ENCODE data around the gene ACOX2.

The ACOX2 gene

DNA sequence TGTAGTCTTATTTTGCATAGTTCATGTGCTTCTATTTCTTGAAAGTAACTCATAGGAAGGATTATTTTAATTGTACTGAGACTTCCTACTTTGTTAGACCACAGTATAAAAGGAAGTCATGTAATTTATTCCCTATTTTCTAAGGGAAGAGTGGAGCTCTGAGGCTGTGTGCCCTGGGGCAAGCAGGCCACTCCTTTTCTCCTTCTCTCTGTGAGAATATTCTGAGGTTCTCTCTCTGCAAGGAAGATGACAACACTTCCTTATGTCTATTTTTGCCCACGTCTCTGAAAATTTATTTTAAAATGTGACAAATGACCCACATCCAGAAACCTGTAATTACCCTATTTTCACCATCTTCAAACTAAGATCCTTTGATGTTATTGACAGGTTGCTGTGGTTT, 34.1 kb downstream of the ACOX2 start:
- Histone ChIP-seq H3K4me1 (ENCODE audit: control insufficient read depth, low read depth, low read length) (peaks cover 2% of the 10 kb centered on the region), H3K79me2 (ENCODE audit: control insufficient read depth, insufficient read depth, low read length) (peaks cover 32% of the 10 kb centered on the region), H3K27me3 (ENCODE audit: insufficient read depth, low read length, poor library complexity) (no peaks in the 10 kb centered on the region), H3K27ac (ENCODE audit: low read depth, low read length) (no peak overlapping the region), H3K79me1 (ENCODE audit: low read length) (peaks cover 5% of the 10 kb centered on the region), H3K18ac (ENCODE audit: low read length) (no peak overlapping the region), H3K36me3 (ENCODE audit: control insufficient read depth, insufficient read depth, low read length) (peaks cover 2% of the 10 kb centered on the region), H3K56ac (ENCODE audit: low read length) (no peak overlapping the region), H2AK5ac (ENCODE audit: low read length) (no peak overlapping the region), H2BK120ac (ENCODE audit: low read depth, low read length) (no peak overlapping the region), H4K5ac (ENCODE audit: low read length) (no peak overlapping the region), H3K9ac (ENCODE audit: low read length) (no peak overlapping the region), H2BK5ac (ENCODE audit: low read length) (no peak overlapping the region), H3K4ac (ENCODE audit: low read depth, low read length) (no peak overlapping the region), H3K4me3 (ENCODE audit: low read length) (no peak overlapping the region), H3K23ac (ENCODE audit: low read length) (no peak overlapping the region), H2BK15ac (replicated peaks; ENCODE audit: low read depth) (no peak overlapping the region), H3K4me2 (ENCODE audit: low read length) (no peak overlapping the region), H4K8ac (ENCODE audit: low read depth, low read length) (no peak overlapping the region)
- no peak for DNase-seq
- WGBS (ENCODE audit: extremely low coverage, insufficient coverage, low lambda C conversion rate), result no CpG with 5 or more reads among the region's 1 CpG

DNA sequence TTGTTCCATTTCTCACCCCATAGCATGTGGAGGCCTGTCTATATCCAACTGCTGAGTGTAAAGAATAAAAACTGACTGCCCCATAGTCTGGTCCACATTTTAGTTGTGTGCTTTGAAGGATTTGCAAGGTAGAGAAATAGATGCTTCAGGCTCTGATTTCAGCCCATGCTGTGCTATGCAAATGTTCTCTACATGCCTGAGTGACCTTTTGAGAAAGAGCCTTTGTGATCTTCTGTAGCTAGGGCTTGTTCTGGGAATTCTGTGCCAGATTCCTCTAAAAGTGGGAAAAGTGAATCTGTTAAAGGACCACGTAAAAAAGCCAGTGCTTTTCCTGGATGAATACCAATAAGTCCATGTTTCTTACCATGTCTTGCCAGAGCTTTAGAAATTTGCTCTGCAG, 39.9 kb downstream of the ACOX2 start:
- Histone ChIP-seq H3K79me1 (ENCODE audit: low read length) (peaks cover 7% of the 10 kb centered on the region), H3K18ac (ENCODE audit: low read length) (no peak overlapping the region), H3K4ac (ENCODE audit: low read depth, low read length) (no peak overlapping the region), H3K4me3 (ENCODE audit: low read length) (no peak overlapping the region), H3K27ac (ENCODE audit: low read depth, low read length) (peak overlapping the region; percentile 84), H2AK5ac (ENCODE audit: low read length) (no peak overlapping the region), H3K79me2 (ENCODE audit: control insufficient read depth, insufficient read depth, low read length) (peaks cover 76% of the 10 kb centered on the region), H2BK15ac (replicated peaks; ENCODE audit: low read depth) (no peak overlapping the region), H3K56ac (ENCODE audit: low read length) (no peak overlapping the region), H3K36me3 (ENCODE audit: control insufficient read depth, insufficient read depth, low read length) (peaks cover 2% of the 10 kb centered on the region), H2BK120ac (ENCODE audit: low read depth, low read length) (no peak overlapping the region), H3K23ac (ENCODE audit: low read length) (no peak overlapping the region), H2BK5ac (ENCODE audit: low read length) (no peak overlapping the region), H3K4me1 (ENCODE audit: control insufficient read depth, low read depth, low read length) (peaks cover 7% of the 10 kb centered on the region), H3K4me2 (ENCODE audit: low read length) (no peak overlapping the region), H4K5ac (ENCODE audit: low read length) (no peak overlapping the region), H3K9ac (ENCODE audit: low read length) (peak overlapping the region; percentile 25), H4K8ac (ENCODE audit: low read depth, low read length) (no peak overlapping the region), H3K27me3 (ENCODE audit: insufficient read depth, low read length, poor library complexity) (no peaks in the 10 kb centered on the region)
- WGBS (ENCODE audit: extremely low coverage, insufficient coverage, low lambda C conversion rate), result no CpG with 5 or more reads among the region's 1 CpG
- DNase-seq, result peak; percentile 77

DNA sequence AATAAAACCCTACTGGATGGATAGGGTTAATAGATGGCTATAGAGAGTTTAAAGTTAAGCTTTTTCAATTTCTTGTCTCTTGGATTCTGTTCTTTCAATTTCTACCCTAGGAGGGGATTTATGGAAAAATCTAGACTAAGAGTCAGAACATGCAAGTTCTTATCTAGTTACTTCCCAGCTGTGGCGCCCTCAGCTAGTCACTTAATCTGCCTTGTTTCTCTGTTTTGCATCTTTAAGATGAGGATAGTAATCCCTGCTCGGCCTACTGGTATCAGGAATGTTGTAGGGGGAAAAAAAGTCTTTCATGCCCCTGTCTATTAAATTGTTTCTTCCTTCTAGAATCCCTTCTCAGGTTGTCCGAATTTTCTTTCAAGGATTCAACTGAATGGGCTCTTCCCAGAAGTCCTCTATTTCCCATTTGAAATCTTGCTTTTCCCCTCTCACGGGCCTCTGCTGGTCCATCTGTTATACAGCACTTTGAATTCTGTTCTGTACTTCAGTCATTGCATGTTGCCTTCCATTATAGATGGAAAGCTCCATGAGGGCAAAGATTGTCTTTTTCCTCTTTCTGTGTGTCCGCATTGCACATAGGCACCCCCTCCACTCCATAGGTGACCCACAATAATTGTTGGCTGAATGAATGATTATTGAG, 40.7 kb downstream of the ACOX2 start:
- Histone ChIP-seq H2BK15ac (replicated peaks; ENCODE audit: low read depth) (no peak overlapping the region), H3K4me2 (ENCODE audit: low read length) (peak overlapping the region; percentile 18), H3K9ac (ENCODE audit: low read length) (no peak overlapping the region), H3K79me2 (ENCODE audit: control insufficient read depth, insufficient read depth, low read length) (peaks cover 75% of the 10 kb centered on the region), H3K18ac (ENCODE audit: low read length) (peak overlapping the region; percentile 94), H2AK5ac (ENCODE audit: low read length) (no peak overlapping the region), H3K4me3 (ENCODE audit: low read length) (no peak overlapping the region), H3K56ac (ENCODE audit: low read length) (peak overlapping the region; percentile 31), H3K79me1 (ENCODE audit: low read length) (peaks cover 7% of the 10 kb centered on the region), H4K8ac (ENCODE audit: low read depth, low read length) (no peak overlapping the region), H3K23ac (ENCODE audit: low read length) (no peak overlapping the region), H2BK5ac (ENCODE audit: low read length) (no peak overlapping the region), H4K5ac (ENCODE audit: low read length) (no peak overlapping the region), H3K4ac (ENCODE audit: low read depth, low read length) (peak overlapping the region; percentile 60), H3K4me1 (ENCODE audit: control insufficient read depth, low read depth, low read length) (peaks cover 7% of the 10 kb centered on the region), H3K27me3 (ENCODE audit: insufficient read depth, low read length, poor library complexity) (no peaks in the 10 kb centered on the region), H3K27ac (ENCODE audit: low read depth, low read length) (peak overlapping the region; percentile 84), H2BK120ac (ENCODE audit: low read depth, low read length) (no peak overlapping the region), H3K36me3 (ENCODE audit: control insufficient read depth, insufficient read depth, low read length) (peaks cover 2% of the 10 kb centered on the region)
- peak; percentile 74 for DNase-seq
- WGBS (ENCODE audit: extremely low coverage, insufficient coverage, low lambda C conversion rate), result no CpG with 5 or more reads among the region's 5 CpGs

DNA sequence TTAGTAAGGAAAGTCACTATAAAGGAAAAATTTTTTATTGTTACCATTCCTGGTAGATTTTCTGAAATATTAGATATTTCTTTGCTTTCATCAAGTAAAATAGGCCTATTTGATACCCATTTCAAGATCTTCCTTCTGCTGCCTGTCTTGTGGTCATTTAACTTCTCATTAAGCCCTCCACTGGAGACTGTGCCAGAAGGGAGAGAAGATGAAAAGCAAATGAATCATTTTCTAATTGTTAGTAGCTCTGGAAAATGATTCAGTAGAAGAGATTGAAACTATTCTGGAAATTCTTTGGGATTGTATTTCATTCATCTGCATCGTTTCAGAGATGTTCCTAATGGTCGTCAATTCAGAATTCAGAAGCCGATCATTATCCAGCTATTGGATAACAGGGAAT, 41.9 kb downstream of the ACOX2 start:
- Histone ChIP-seq H3K4me3 (ENCODE audit: low read length) (no peak overlapping the region), H3K9ac (ENCODE audit: low read length) (peak overlapping the region; percentile 1), H3K23ac (ENCODE audit: low read length) (no peak overlapping the region), H3K56ac (ENCODE audit: low read length) (no peak overlapping the region), H2BK15ac (replicated peaks; ENCODE audit: low read depth) (no peak overlapping the region), H3K27ac (ENCODE audit: low read depth, low read length) (no peak overlapping the region), H2BK5ac (ENCODE audit: low read length) (no peak overlapping the region), H3K27me3 (ENCODE audit: insufficient read depth, low read length, poor library complexity) (no peaks in the 10 kb centered on the region), H3K79me2 (ENCODE audit: control insufficient read depth, insufficient read depth, low read length) (peaks cover 69% of the 10 kb centered on the region), H3K18ac (ENCODE audit: low read length) (no peak overlapping the region), H3K36me3 (ENCODE audit: control insufficient read depth, insufficient read depth, low read length) (no peaks in the 10 kb centered on the region), H3K4me2 (ENCODE audit: low read length) (no peak overlapping the region), H4K8ac (ENCODE audit: low read depth, low read length) (no peak overlapping the region), H2AK5ac (ENCODE audit: low read length) (no peak overlapping the region), H4K5ac (ENCODE audit: low read length) (no peak overlapping the region), H2BK120ac (ENCODE audit: low read depth, low read length) (no peak overlapping the region), H3K79me1 (ENCODE audit: low read length) (peaks cover 3% of the 10 kb centered on the region), H3K4ac (ENCODE audit: low read depth, low read length) (no peak overlapping the region), H3K4me1 (ENCODE audit: control insufficient read depth, low read depth, low read length) (peaks cover 10% of the 10 kb centered on the region)
- no CpG with 5 or more reads among the region's 3 CpGs for WGBS (ENCODE audit: extremely low coverage, insufficient coverage, low lambda C conversion rate)
- DNase-seq, result no peak

DNA sequence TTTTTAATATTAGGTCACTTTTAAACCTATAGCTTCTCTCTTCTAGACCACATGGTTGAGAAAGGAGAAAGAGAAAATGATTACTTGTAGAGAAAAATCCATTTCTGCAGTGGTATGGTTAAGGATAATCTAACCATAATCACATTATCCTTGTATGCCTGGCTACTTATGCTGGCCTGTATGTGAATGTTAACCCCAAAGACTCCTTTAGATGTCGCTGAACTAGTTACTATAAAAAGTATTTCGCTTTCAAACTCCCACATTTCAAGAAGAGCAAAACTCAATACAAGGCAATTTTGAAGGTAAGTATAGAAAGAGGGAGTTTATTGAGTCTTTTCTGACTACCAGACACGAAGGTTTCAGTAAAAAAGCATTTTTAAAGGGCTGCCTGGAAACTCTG, 42.9 kb downstream of the ACOX2 start:
- H3K27me3 ChIP-seq (ENCODE audit: insufficient read depth, low read length, poor library complexity), result no peaks in the 10 kb centered on the region
- H3K36me3 ChIP-seq (ENCODE audit: control insufficient read depth, insufficient read depth, low read length), result no peaks in the 10 kb centered on the region
- no CpG with 5 or more reads among the region's 3 CpGs for WGBS (ENCODE audit: extremely low coverage, insufficient coverage, low lambda C conversion rate)
- H4K8ac ChIP-seq (ENCODE audit: low read depth, low read length), result no peak overlapping the region
- peaks cover 63% of the 10 kb centered on the region for H3K79me2 ChIP-seq (ENCODE audit: control insufficient read depth, insufficient read depth, low read length)
- H3K4me1 ChIP-seq (ENCODE audit: control insufficient read depth, low read depth, low read length), result peaks cover 10% of the 10 kb centered on the region
- DNase-seq, result no peak
- H3K4me3 ChIP-seq (ENCODE audit: low read length), result no peak overlapping the region
- H3K18ac ChIP-seq (ENCODE audit: low read length), result peak overlapping the region; percentile 66
- H2BK15ac ChIP-seq (replicated peaks; ENCODE audit: low read depth), result peak overlapping the region; percentile 20
- no peak overlapping the region for H3K27ac ChIP-seq (ENCODE audit: low read depth, low read length)
- no peak overlapping the region for H3K4me2 ChIP-seq (ENCODE audit: low read length)
- H4K5ac ChIP-seq (ENCODE audit: low read length), result no peak overlapping the region
- H2BK120ac ChIP-seq (ENCODE audit: low read depth, low read length), result no peak overlapping the region
- H2AK5ac ChIP-seq (ENCODE audit: low read length), result no peak overlapping the region
- H3K79me1 ChIP-seq (ENCODE audit: low read length), result peaks cover 3% of the 10 kb centered on the region
- no peak overlapping the region for H2BK5ac ChIP-seq (ENCODE audit: low read length)
- peak overlapping the region; percentile 83 for H3K56ac ChIP-seq (ENCODE audit: low read length)
- H3K23ac ChIP-seq (ENCODE audit: low read length), result no peak overlapping the region
- peak overlapping the region; percentile 91 for H3K9ac ChIP-seq (ENCODE audit: low read length)
- H3K4ac ChIP-seq (ENCODE audit: low read depth, low read length), result no peak overlapping the region

DNA sequence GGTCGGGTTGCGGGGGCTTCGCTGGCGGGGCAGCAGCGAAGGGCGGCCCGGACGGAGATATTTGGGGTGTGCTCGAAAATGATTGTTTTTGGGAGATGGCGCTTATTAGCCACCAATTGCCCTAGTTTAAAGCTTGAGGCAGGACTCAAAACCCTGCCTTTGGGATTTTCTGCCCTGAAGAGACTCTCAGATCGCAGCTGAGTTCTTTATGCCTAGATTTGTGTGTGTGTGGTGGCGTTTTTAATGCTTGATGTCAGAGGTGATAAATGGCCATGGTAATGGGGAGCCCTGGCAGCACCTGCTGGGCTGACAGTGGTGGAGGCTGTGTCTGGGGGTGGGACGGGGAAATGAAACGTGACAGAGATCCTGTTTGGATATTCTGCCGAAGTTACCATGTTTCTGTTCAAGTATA, 44.5 kb downstream of the ACOX2 start:
- DNase-seq, result no peak
- H3K4ac ChIP-seq (ENCODE audit: low read depth, low read length), result peak overlapping the region; percentile 100
- no CpG with 5 or more reads among the region's 15 CpGs for WGBS (ENCODE audit: extremely low coverage, insufficient coverage, low lambda C conversion rate)
- peak overlapping the region; percentile 83 for H3K56ac ChIP-seq (ENCODE audit: low read length)
- no peaks in the 10 kb centered on the region for H3K36me3 ChIP-seq (ENCODE audit: control insufficient read depth, insufficient read depth, low read length)
- H3K79me1 ChIP-seq (ENCODE audit: low read length), result peaks cover 3% of the 10 kb centered on the region
- peaks cover 48% of the 10 kb centered on the region for H3K79me2 ChIP-seq (ENCODE audit: control insufficient read depth, insufficient read depth, low read length)
- H2BK5ac ChIP-seq (ENCODE audit: low read length), result no peak overlapping the region
- H3K9ac ChIP-seq (ENCODE audit: low read length), result peak overlapping the region; percentile 91
- H3K4me2 ChIP-seq (ENCODE audit: low read length), result peak overlapping the region; percentile 80
- H4K8ac ChIP-seq (ENCODE audit: low read depth, low read length), result no peak overlapping the region
- peak overlapping the region; percentile 69 for H2BK120ac ChIP-seq (ENCODE audit: low read depth, low read length)
- H3K18ac ChIP-seq (ENCODE audit: low read length), result peak overlapping the region; percentile 99
- H3K4me1 ChIP-seq (ENCODE audit: control insufficient read depth, low read depth, low read length), result peaks cover 12% of the 10 kb centered on the region
- H3K4me3 ChIP-seq (ENCODE audit: low read length), result peak overlapping the region; percentile 67
- no peak overlapping the region for H2BK15ac ChIP-seq (replicated peaks; ENCODE audit: low read depth)
- H2AK5ac ChIP-seq (ENCODE audit: low read length), result no peak overlapping the region
- H3K23ac ChIP-seq (ENCODE audit: low read length), result no peak overlapping the region
- H3K27me3 ChIP-seq (ENCODE audit: insufficient read depth, low read length, poor library complexity), result no peaks in the 10 kb centered on the region
- no peak overlapping the region for H4K5ac ChIP-seq (ENCODE audit: low read length)
- H3K27ac ChIP-seq (ENCODE audit: low read depth, low read length), result peak overlapping the region; percentile 76
